CD8-positive, alpha-beta memory T cell (primary cell): ENCODE results near the gene SLC30A10. TPM values are rescaled to one million over a fixed set of nuclear protein-coding genes. Genes with fewer than 3 reads are reported as not detected.

Experiments
- CTCF ChIA-PET: fragments of 350-600 bp; sonication (Branson Sonifier 250); formaldehyde crosslinking; loops from one replicate; lab custom pipeline; 2021; ENCODE audit warnings: antibody characterized with exemption; lab: Charles Lee
- POLR2A ChIA-PET: fragments of 350-600 bp; sonication (Branson Sonifier 250); formaldehyde crosslinking; loops from one replicate; lab custom pipeline; 2021; ENCODE audit warnings: antibody characterized with exemption; lab: Charles Lee
- DNase-seq, 5 donors: peaks; one replicate each; pipeline versions ENCODE4 v3.0.0 to v3.0.0-alpha.2; 2020 to 2022; ENCODE audit warnings: mixed read lengths in 1 of 5
- H3K27ac ChIP-seq: one replicate; pipeline ENCODE4 v1.7.0; 2013; ENCODE audit warnings: low read depth, mild to moderate bottlenecking, low read length, moderate library complexity
- H3K27me3 ChIP-seq: 2 replicates; pipeline ENCODE4 v1.7.0; 2013; ENCODE audit warnings: low read length, mild to moderate bottlenecking; ENCODE audit not compliant: insufficient read depth, poor library complexity, severe bottlenecking
- H3K36me3 ChIP-seq: 2 replicates; pipeline ENCODE4 v1.7.0; 2013; ENCODE audit warnings: mild to moderate bottlenecking, low read length, moderate library complexity; ENCODE audit not compliant: insufficient read depth
- H3K4me1 ChIP-seq: 2 replicates; pipeline ENCODE4 v1.7.0; 2013; ENCODE audit warnings: mild to moderate bottlenecking, low read length, moderate library complexity; ENCODE audit not compliant: insufficient read depth
- H3K4me3 ChIP-seq: 2 replicates; pipeline ENCODE4 v1.7.0; 2013; ENCODE audit warnings: mild to moderate bottlenecking, low read length
- H3K9me3 ChIP-seq: 2 replicates; pipeline ENCODE4 v1.7.0; 2013; ENCODE audit warnings: mild to moderate bottlenecking, low read length
- H3K27ac Mint-ChIP-seq, 8 donors: one replicate each; pipeline ENCODE4 v1.8.0; 2020 to 2021; ENCODE audit warnings: mixed read lengths in 8 of 8, mild to moderate bottlenecking in 6 of 8, inconsistent platforms in 3 of 8, moderate library complexity in 3 of 8
- H3K27me3 Mint-ChIP-seq, 2 donors: one replicate each; pipeline ENCODE4 v1.8.0; 2020 to 2021; ENCODE audit warnings: mixed read lengths in 2 of 2, mild to moderate bottlenecking in 1 of 2, moderate library complexity in 1 of 2
- H3K36me3 Mint-ChIP-seq, 3 donors: one replicate each; pipeline ENCODE4 v1.8.0; 2020 to 2021; ENCODE audit warnings: mixed read lengths in 3 of 3, inconsistent platforms in 1 of 3, mild to moderate bottlenecking in 1 of 3
- H3K4me1 Mint-ChIP-seq, 3 donors: one replicate each; pipeline ENCODE4 v1.8.0; 2020 to 2021; ENCODE audit warnings: mixed read lengths in 3 of 3, inconsistent platforms in 1 of 3, mild to moderate bottlenecking in 1 of 3
- H3K4me3 Mint-ChIP-seq, 7 donors: one replicate each; pipeline ENCODE4 v1.8.0; 2020 to 2021; ENCODE audit warnings: mixed read lengths in 7 of 7, mild to moderate bottlenecking in 6 of 7, moderate library complexity in 4 of 7, inconsistent platforms in 2 of 7
- H3K9me3 Mint-ChIP-seq, 5 donors: one replicate each; pipeline ENCODE4 v1.8.0; 2020 to 2022; ENCODE audit warnings: mixed read lengths in 5 of 5, mild to moderate bottlenecking in 3 of 5, moderate library complexity in 2 of 5, inconsistent platforms in 1 of 5
- polyA plus RNA-seq: library from polyadenylated mRNA; unstranded; fragments of 300-500 nt; fragmentation: Illumina TruSeq; gene quantifications from one replicate; pipeline ENCODE4 v1.2.3, GENCODE V29; 2021
- total RNA-seq, 2 experiments: library from RNA; stranded (reverse); gene quantifications; one replicate each; pipeline ENCODE4 v1.2.3, GENCODE V29; 2021

Gene SLC30A10
- total and polyA plus RNA-seq, 3 experiments from 2014 or later = not detected

- no peak overlapping the region for H3K4me3 ChIP-seq
- no peak for DNase-seq
- no peak overlapping the region for H3K4me3 Mint-ChIP-seq
- peaks cover 32 to 54% of the 10 kb centered on the region in 2 donors for H3K27me3 Mint-ChIP-seq
- no peaks in the 10 kb centered on the region for H3K4me1 ChIP-seq
- no peaks in the 10 kb centered on the region for H3K27me3 ChIP-seq
- CTCF ChIA-PET = no interaction called here
- no peaks in the 10 kb centered on the region for H3K9me3 ChIP-seq
- H3K36me3 ChIP-seq = no peaks in the 10 kb centered on the region
- peak overlapping the region; percentile 28 for H3K27ac ChIP-seq
- POLR2A ChIA-PET = no interaction called here
- H3K27ac Mint-ChIP-seq = no peak overlapping the region
- H3K9me3 Mint-ChIP-seq = peaks cover 0 to 4% (median 0%) of the 10 kb centered on the region in 5 donors
- H3K4me1 Mint-ChIP-seq = peaks cover 8 to 16% (median 14%) of the 10 kb centered on the region in 3 donors
- H3K36me3 Mint-ChIP-seq = no peaks in the 10 kb centered on the region
These were observed 1.9 kb downstream of the SLC30A10 start for GRCh38 chr1:219926363-219926998.

- no peak overlapping the region for H3K4me3 Mint-ChIP-seq
- H3K9me3 Mint-ChIP-seq = peaks cover 0 to 4% (median 0%) of the 10 kb centered on the region in 5 donors
- DNase-seq = no peak
- H3K4me1 Mint-ChIP-seq = peaks cover 8 to 16% (median 14%) of the 10 kb centered on the region in 3 donors
- no peak overlapping the region for H3K4me3 ChIP-seq
- no peaks in the 10 kb centered on the region for H3K9me3 ChIP-seq
- H3K27me3 Mint-ChIP-seq = peaks cover 28 to 44% of the 10 kb centered on the region in 2 donors
- H3K4me1 ChIP-seq = no peaks in the 10 kb centered on the region
- ChIA-PET CTCF (no interaction called here), POLR2A (no interaction called here)
- no peak overlapping the region for H3K27ac ChIP-seq
- H3K27ac Mint-ChIP-seq = no peak overlapping the region
- no peaks in the 10 kb centered on the region for H3K36me3 ChIP-seq
- no peaks in the 10 kb centered on the region for H3K36me3 Mint-ChIP-seq
- no peaks in the 10 kb centered on the region for H3K27me3 ChIP-seq
These were observed 4.0 kb downstream of the SLC30A10 start for GRCh38 chr1:219924342-219924741.

- Histone ChIP-seq H3K27ac (no peak overlapping the region), H3K36me3 (no peaks in the 10 kb centered on the region), H3K4me3 (no peak overlapping the region), H3K9me3 (no peaks in the 10 kb centered on the region), H3K27me3 (no peaks in the 10 kb centered on the region), H3K4me1 (no peaks in the 10 kb centered on the region)
- CTCF ChIA-PET = no interaction called here
- POLR2A ChIA-PET = no interaction called here
- Mint-ChIP-seq H3K4me3 (no peak overlapping the region), H3K36me3 (no peaks in the 10 kb centered on the region), H3K27me3 (peaks cover 7 to 21% of the 10 kb centered on the region in 2 donors), H3K27ac (peak overlapping the region in 1 of 8 donors; percentile 32), H3K4me1 (no peaks in the 10 kb centered on the region), H3K9me3 (no peaks in the 10 kb centered on the region)
- DNase-seq = no peak
These were observed 10.4 kb downstream of the SLC30A10 start for GRCh38 chr1:219917851-219918466.

- H3K27me3 ChIP-seq = no peaks in the 10 kb centered on the region
- Mint-ChIP-seq H3K9me3 (no peaks in the 10 kb centered on the region), H3K36me3 (no peaks in the 10 kb centered on the region), H3K4me3 (no peak overlapping the region), H3K27ac (no peak overlapping the region), H3K27me3 (peaks cover 7 to 16% of the 10 kb centered on the region in 2 donors), H3K4me1 (no peaks in the 10 kb centered on the region)
- ChIA-PET POLR2A (no interaction called here), CTCF (no interaction called here)
- H3K36me3 ChIP-seq = no peaks in the 10 kb centered on the region
- no peak for DNase-seq
- H3K4me1 ChIP-seq = no peaks in the 10 kb centered on the region
- H3K4me3 ChIP-seq = no peak overlapping the region
- H3K9me3 ChIP-seq = no peaks in the 10 kb centered on the region
- no peak overlapping the region for H3K27ac ChIP-seq
These were observed 11.1 kb downstream of the SLC30A10 start for GRCh38 chr1:219917281-219917680.

- ChIA-PET POLR2A (no interaction called here), CTCF (no interaction called here)
- H3K4me1 Mint-ChIP-seq = no peaks in the 10 kb centered on the region
- Histone ChIP-seq H3K4me3 (no peak overlapping the region), H3K4me1 (no peaks in the 10 kb centered on the region), H3K36me3 (no peaks in the 10 kb centered on the region), H3K9me3 (no peaks in the 10 kb centered on the region), H3K27ac (no peak overlapping the region), H3K27me3 (no peaks in the 10 kb centered on the region)
- no peak for DNase-seq
- H3K9me3 Mint-ChIP-seq = no peaks in the 10 kb centered on the region
- no peaks in the 10 kb centered on the region for H3K36me3 Mint-ChIP-seq
- no peak overlapping the region for H3K27ac Mint-ChIP-seq
- H3K4me3 Mint-ChIP-seq = no peak overlapping the region
- H3K27me3 Mint-ChIP-seq = peaks cover 4 to 9% of the 10 kb centered on the region in 2 donors
These were observed 12.1 kb downstream of the SLC30A10 start for GRCh38 chr1:219916257-219916656.

GRCh38 chr1:219913005-219913770 is 15.2 kb downstream of the SLC30A10 start:
- no peak for DNase-seq
- Mint-ChIP-seq H3K36me3 (no peaks in the 10 kb centered on the region), H3K9me3 (no peaks in the 10 kb centered on the region), H3K4me1 (no peaks in the 10 kb centered on the region), H3K4me3 (no peak overlapping the region), H3K27me3 (peaks cover 3 to 17% of the 10 kb centered on the region in 2 donors), H3K27ac (no peak overlapping the region)
- no peak overlapping the region for H3K4me3 ChIP-seq
- ChIA-PET CTCF (no interaction called here), POLR2A (no interaction called here)
- H3K36me3 ChIP-seq = no peaks in the 10 kb centered on the region
- no peak overlapping the region for H3K27ac ChIP-seq
- H3K4me1 ChIP-seq = no peaks in the 10 kb centered on the region
- no peaks in the 10 kb centered on the region for H3K9me3 ChIP-seq
- no peaks in the 10 kb centered on the region for H3K27me3 ChIP-seq

GRCh38 chr1:219910716-219911115 is 17.6 kb downstream of the SLC30A10 start:
- Histone ChIP-seq H3K27me3 (no peaks in the 10 kb centered on the region), H3K9me3 (no peaks in the 10 kb centered on the region), H3K36me3 (no peaks in the 10 kb centered on the region), H3K4me3 (no peak overlapping the region), H3K4me1 (no peaks in the 10 kb centered on the region), H3K27ac (no peak overlapping the region)
- DNase-seq = no peak
- POLR2A ChIA-PET = no interaction called here
- Mint-ChIP-seq H3K36me3 (no peaks in the 10 kb centered on the region), H3K4me1 (no peaks in the 10 kb centered on the region), H3K27me3 (peaks cover 3 to 19% of the 10 kb centered on the region in 2 donors), H3K9me3 (no peaks in the 10 kb centered on the region), H3K27ac (no peak overlapping the region), H3K4me3 (no peak overlapping the region)
- CTCF ChIA-PET = no interaction called here

- Histone ChIP-seq H3K4me1 (no peaks in the 10 kb centered on the region), H3K36me3 (no peaks in the 10 kb centered on the region), H3K27me3 (no peaks in the 10 kb centered on the region), H3K9me3 (no peaks in the 10 kb centered on the region), H3K27ac (no peak overlapping the region), H3K4me3 (no peak overlapping the region)
- no peak for DNase-seq
- H3K36me3 Mint-ChIP-seq = no peaks in the 10 kb centered on the region
- H3K27me3 Mint-ChIP-seq = peaks cover 3 to 23% of the 10 kb centered on the region in 2 donors
- no peaks in the 10 kb centered on the region for H3K9me3 Mint-ChIP-seq
- POLR2A ChIA-PET = no interaction called here
- CTCF ChIA-PET = no interaction called here
- no peak overlapping the region for H3K4me3 Mint-ChIP-seq
- H3K4me1 Mint-ChIP-seq = no peaks in the 10 kb centered on the region
- no peak overlapping the region for H3K27ac Mint-ChIP-seq
These were observed 18.9 kb downstream of the SLC30A10 start for GRCh38 chr1:219909476-219909875.
